CD4-positive, alpha-beta T cell treated with Interferon alpha-2 for 1 hour (primary cell): Measurements from ENCODE around the gene OCA2.

Experiments used
- DNase-seq, 2 donors: peaks; one replicate each; pipeline ENCODE4 v3.0.0-alpha.2; 2020 to 2022

The OCA2 gene

GRCh38 chr15:28075573-28075972, 23.5 kb downstream of the OCA2 start:
- no peak for DNase-seq

- DNase-seq, result no peak
Observed at GRCh38 chr15:28068930-28069329, 30.2 kb downstream of the OCA2 start.

GRCh38 chr15:28066231-28066630, 32.9 kb downstream of the OCA2 start:
- no peak for DNase-seq

GRCh38 chr15:28060005-28060404, 39.1 kb downstream of the OCA2 start:
- no peak for DNase-seq

GRCh38 chr15:28058082-28058481, 41.0 kb downstream of the OCA2 start:
- no peak for DNase-seq

- no peak for DNase-seq
Observed at GRCh38 chr15:28051955-28052633, 47.0 kb downstream of the OCA2 start.

- DNase-seq, result no peak
Observed at GRCh38 chr15:28049581-28049980, 49.5 kb downstream of the OCA2 start.

- no peak for DNase-seq
Observed at GRCh38 chr15:28047277-28047676, 51.8 kb downstream of the OCA2 start.

GRCh38 chr15:28044121-28044672, 54.9 kb downstream of the OCA2 start:
- no peak for DNase-seq

- no peak for DNase-seq
Observed at GRCh38 chr15:28043691-28044091, 55.4 kb downstream of the OCA2 start.

- DNase-seq, result no peak
Observed at GRCh38 chr15:28037969-28038590, 61.0 kb downstream of the OCA2 start.

GRCh38 chr15:28033443-28033842, 65.7 kb downstream of the OCA2 start:
- no peak for DNase-seq

GRCh38 chr15:28030801-28031200, 68.3 kb downstream of the OCA2 start:
- DNase-seq, result no peak

- DNase-seq, result no peak
Observed at GRCh38 chr15:28027714-28028076, 71.4 kb downstream of the OCA2 start.

GRCh38 chr15:28026764-28027713, 72.1 kb downstream of the OCA2 start:
- DNase-seq, result no peak

- no peak for DNase-seq
Observed at GRCh38 chr15:28026221-28026620, 72.9 kb downstream of the OCA2 start.

- DNase-seq, result no peak
Observed at GRCh38 chr15:28025413-28025812, 73.7 kb downstream of the OCA2 start.

- no peak for DNase-seq
Observed at GRCh38 chr15:28024889-28025250, 74.2 kb downstream of the OCA2 start.

GRCh38 chr15:28023933-28024888, 74.9 kb downstream of the OCA2 start:
- no peak for DNase-seq

- no peak for DNase-seq
Observed at GRCh38 chr15:28023422-28023821, 75.7 kb downstream of the OCA2 start.

GRCh38 chr15:28022961-28023360, 76.2 kb downstream of the OCA2 start:
- no peak for DNase-seq

GRCh38 chr15:28022181-28022580, 76.9 kb downstream of the OCA2 start:
- no peak for DNase-seq
